Transverse colon (tissue), 4 donors: Measurements from ENCODE around the gene ACP3.

ENCODE experiments used
- POLR2AphosphoS5 ChIP-seq, 3 donors: sonication (generic); formaldehyde crosslinking; IDR thresholded peaks; one replicate each; pipeline ENCODE4 v1.6.1; 2016; ENCODE audit warnings: antibody characterized with exemption in 3 of 3
- TF ChIP-seq, protein P1 (sequence below), 5 experiments: fragments of 200-600 bp in 3 of 5; fragments of 450-650 bp in 2 of 5; sonication (generic) in 3 of 5; IDR thresholded peaks; 1 replicate in 2 of 5; 2 replicates in 3 of 5; pipeline ENCODE4 v1.5.1; 2016 to 2017; ENCODE audit warnings: antibody characterized with exemption in 5 of 5, inconsistent platforms in 3 of 5, mild to moderate bottlenecking in 2 of 5, moderate library complexity in 1 of 5

- TF ChIP-seq, protein P1, sequence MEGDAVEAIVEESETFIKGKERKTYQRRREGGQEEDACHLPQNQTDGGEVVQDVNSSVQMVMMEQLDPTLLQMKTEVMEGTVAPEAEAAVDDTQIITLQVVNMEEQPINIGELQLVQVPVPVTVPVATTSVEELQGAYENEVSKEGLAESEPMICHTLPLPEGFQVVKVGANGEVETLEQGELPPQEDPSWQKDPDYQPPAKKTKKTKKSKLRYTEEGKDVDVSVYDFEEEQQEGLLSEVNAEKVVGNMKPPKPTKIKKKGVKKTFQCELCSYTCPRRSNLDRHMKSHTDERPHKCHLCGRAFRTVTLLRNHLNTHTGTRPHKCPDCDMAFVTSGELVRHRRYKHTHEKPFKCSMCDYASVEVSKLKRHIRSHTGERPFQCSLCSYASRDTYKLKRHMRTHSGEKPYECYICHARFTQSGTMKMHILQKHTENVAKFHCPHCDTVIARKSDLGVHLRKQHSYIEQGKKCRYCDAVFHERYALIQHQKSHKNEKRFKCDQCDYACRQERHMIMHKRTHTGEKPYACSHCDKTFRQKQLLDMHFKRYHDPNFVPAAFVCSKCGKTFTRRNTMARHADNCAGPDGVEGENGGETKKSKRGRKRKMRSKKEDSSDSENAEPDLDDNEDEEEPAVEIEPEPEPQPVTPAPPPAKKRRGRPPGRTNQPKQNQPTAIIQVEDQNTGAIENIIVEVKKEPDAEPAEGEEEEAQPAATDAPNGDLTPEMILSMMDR (IDR thresholded peaks at IDR 0.05) = no peak
- no peak for TF ChIP-seq POLR2AphosphoS5 (IDR thresholded peaks at IDR 0.05)
Measured at GRCh38 chr3:132293251-132293650, 24.0 kb upstream of the ACP3 start.
